Fibroblast of skin of scalp (primary cell): Measurements from ENCODE around the gene STUM.
"Not testable (repeated sequence)": the region's sequence is repeated elsewhere in the genome, so short reads cannot be mapped to it uniquely, and the experiment has no call there.

Experiments
- DNase-seq: peaks from one replicate; pipeline ENCODE4 v3.0.0-alpha.2; 2013

STUM gene

DNA sequence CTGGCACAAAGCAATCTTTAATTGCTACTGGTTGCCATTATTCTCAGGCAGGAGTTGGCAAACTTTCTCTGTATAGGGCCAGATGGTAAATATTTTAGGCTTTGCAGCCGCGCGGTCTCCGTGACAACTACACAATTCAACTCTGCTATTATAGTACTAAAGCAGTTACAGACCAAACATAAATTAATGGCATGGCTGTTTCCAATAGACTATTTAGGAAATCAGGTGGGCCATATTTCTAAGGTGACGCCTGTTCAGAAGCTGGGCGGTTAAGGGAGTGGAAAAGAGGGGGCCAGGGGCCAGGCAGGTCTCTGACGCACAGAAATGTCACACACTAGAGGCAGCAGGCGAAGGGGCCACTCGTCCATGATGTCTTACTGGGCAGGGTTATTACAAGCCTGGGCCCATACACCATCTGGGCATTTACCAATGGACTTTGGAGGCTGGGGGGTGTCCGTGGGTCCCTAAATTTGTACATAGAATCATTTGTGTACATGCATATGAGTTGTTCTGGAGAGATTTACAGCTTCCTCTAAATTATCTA is 80.1 kb downstream of the STUM start:
- no peak for DNase-seq

DNA sequence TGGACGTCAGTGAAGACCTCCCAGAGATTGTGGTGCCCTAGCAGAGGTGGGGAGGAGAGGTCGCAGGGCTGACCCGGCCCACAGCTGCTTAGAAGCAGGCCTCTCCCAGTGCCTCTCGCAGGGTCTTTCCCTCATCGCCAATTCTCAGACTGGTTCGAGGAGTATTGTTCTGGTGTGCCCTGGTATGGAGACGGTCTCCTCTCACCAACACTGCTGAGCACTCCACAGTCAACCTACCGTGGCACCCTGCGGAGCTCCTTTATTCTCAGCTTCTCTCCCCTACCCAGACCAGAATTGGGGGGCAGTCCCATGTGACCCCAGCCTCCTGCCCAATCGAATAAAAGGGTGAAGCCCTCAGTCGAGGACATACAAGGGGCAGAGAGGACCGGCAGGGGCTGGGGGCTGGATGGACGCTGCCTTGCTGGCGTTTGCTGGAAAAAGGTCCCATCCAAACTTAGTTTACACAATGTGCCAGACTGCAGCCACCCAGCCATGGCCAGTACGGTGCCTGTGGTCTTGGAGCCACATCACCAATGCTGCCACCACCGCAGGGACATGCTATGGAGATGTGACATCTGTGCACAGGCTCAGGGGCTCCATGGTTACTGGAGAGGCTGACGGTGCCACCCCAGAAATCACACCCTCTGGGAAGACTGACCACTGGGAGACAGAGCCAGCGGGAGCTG is 80.8 kb downstream of the STUM start:
- no peak for DNase-seq

DNA sequence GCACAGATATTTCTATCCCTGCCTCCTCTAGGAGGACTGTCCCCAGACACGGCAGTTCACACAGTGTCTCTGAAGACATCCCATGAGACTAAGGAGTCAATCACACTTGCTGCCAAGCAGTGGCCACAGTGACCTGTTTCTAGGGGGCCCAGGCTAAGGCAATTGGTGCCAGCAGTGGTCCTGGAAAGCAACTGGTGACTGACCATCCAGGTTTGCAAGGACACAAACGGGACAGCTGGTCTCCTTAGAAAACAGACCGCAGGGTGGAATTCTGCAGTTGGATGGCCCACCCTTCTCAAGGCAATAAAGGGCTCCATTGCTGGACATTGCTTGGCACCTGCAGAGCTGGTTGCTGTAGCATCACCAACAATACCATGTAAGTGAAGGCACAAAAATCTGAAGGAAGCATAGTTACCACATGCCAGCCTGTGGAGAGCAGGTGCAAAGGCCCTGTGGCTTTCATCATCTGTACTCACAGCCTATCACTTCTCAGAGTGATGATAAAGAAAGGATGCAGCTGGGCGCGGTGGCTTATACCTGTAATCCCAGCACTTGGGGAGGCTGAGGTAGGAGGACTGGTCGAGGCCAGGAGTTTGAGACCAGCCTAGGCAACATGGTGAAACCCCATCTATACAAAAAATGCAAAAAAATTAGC is 81.5 kb downstream of the STUM start:
- DNase-seq, result no peak

DNA sequence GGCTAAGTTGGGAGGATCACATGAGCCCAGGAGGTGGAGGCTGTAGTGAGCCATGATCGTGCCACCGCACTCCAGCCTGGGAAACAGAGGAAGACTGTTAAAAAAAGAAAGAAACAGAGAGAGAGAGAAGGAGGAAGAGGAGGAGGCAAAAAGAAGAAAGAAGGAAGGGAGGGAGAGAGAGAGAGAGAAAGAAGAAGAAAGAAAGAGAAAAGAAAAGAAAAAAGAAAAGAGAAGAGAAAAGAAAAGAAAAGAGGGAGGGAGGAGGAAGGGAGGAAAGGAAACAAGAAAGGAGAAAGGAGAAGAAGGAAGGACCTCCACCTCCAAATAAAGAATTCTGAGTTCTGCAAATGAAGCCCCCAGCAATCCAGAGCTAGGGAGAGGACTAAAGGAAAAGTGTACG is 82.0 kb downstream of the STUM start:
- DNase-seq, result no peak

DNA sequence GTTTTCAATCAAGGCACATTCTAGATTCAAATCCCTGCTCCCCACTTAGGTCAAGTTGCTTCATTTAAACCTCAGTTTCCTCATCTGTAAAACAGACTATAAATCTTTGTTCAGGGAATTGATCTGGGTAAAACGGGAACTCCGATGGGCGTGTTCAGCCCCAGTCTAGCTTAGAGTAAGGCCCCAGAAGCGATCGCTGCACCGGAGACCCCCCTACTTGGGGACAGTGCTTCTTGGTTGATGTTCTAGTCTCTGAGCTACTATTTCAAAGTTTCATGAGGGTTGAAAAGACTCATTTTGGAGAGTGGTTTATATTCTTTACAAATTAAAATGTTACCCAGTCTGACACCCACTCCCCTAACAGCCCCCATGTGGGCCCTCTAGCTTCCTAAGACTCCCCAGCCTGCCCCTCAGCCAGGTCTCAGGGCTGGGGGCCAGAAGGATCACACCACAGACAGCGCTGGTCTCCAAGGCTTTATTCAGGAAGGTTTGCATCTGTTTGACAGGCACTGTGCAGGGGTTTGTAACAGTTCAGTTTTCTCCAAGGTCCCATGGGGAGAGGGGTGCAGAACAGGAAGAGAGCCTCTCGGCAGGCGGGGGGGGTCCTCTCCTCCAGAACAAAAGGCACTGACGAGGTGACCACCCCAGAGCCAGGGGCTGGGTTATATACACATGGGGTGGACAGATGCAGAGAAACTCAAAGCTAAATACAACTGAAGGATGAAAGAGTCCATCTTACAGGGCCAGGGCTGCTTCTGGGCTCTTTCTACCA is 82.9 kb downstream of the STUM start:
- DNase-seq, result no peak

DNA sequence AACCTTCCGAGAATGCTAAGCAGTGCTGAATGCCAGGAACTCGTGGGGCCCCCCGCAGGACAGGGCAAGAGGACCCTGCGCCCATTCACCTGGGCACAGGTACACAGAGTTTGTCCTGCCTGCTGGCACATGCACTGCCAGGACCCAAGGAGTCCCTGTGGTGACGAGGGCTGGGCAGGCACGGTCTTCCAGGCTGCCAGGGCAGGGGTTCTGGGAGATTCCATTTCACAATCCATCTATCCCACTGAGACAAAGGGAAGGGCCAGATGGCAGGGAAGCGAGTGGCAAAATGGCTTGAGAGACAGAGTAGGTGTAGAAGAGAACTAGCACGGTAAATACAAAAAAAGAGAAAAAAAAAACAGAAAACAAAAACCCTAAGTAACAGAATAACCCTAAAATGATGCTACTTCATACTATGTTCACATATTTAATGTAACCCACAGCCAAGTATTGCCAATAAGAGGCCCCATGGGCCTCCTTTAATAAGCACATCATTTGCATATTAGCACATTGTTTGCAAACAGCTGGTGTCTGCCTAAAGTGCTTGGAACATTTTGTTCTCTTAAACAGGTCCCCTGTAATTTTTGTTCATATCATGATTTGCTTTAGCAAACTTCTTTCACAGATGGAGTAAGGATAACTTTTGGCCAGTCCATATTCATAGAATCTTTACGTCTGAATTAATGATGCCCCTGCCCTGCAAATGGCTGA is 83.8 kb downstream of the STUM start:
- no peak for DNase-seq

DNA sequence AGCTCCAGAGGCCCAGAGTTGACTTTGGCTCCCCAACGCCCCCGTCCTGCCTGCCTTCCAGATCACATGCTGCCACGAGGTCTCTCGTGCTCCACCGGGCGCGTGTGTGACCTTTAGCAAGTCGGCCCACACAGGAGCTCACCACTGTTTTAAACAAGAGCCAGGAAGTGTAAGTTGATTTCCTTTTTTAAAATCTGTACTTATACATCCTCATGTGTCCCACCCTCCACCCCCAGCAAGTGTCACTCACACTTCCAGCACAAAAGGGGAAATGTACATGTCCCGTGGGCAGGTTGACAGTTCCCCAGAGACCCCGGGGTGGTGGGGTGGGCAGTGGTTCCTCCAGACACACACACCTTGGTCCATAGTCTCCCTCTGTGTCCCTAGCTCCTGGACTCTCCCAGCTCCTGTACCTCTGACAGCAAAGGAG is 84.4 kb downstream of the STUM start:
- no peak for DNase-seq

DNA sequence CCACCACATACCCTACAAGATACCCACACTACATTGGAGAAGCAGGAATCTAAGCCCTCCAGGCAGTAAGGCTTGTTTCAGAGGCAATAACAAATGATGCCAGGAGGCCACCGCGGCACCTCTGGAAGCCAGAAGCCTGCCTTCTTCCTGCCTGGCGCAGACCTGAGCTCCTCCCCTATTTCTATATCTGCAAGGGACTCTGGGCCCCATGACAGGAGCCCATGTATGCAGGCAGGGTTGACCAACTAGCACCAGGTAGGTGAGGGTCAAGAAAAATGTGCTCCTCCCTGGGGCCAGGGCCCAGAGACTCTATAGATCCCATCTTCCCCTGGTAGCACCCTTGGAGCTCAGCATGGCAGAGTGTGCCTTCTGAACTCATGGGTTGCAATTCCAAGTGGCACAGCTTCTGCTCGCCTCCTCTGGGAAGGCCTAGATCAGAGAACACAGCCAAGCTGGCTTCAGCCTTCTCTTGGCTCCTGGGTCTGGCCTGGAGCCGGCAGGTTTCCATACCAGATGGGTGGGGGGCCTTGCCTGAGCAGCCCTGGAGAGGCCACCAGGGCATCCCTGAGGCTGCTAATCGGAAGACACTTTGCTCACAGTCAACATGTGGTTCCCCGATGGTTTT is 85.1 kb downstream of the STUM start:
- no peak for DNase-seq

DNA sequence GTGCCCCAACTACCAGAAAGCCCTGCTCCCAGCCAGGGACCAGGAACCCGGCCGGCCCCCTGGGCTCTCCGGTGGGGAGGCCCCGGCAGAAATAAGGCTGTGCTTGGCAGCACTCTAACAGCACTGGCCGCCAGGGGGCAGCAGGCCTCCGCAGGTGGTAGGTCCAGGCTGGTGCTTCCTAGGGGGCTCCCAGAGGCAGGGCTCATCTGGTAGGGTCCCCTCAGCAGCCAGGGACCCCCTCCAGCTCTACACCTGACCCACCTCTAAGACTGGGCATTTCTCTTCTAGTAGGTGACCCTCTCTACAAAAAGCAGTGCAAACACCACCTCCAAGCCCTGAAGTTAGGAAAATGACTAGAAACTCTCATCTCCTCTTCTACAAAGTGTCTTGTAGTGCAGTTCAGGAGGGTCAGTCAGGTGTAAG is 85.6 kb downstream of the STUM start:
- DNase-seq, result peak; percentile 65

DNA sequence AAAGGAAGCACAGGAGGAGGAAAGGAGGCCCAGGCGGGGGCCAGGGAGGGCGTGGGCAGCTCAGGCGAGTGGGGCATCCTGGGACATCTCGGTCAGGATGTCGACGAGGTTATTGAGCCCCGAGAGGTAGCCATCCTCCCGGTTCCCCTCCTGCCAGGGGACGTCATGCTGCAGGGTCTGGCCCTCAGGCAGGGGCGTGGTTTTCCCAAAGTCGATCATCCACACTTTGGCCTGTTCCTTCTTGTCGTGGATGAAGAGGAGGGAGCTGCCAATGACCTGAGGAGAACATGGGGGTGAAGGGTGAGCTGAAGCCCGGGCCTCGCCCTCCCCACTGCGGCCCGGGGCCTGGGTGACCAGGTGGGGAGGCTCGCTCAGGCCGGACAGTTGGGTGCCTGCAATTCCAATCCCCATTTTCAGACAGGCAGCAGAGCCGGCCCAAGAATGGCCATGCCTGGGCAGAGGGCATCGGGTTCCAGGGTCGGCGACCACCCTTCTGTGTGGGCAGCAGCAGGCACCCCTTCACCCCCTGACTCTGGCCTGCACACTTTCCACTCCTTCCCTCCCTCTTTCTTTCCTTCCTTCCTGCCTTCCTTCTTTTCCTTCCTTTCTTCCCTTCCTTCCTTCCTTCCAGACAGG is 86.2 kb downstream of the STUM start:
- DNase-seq, result no peak

DNA sequence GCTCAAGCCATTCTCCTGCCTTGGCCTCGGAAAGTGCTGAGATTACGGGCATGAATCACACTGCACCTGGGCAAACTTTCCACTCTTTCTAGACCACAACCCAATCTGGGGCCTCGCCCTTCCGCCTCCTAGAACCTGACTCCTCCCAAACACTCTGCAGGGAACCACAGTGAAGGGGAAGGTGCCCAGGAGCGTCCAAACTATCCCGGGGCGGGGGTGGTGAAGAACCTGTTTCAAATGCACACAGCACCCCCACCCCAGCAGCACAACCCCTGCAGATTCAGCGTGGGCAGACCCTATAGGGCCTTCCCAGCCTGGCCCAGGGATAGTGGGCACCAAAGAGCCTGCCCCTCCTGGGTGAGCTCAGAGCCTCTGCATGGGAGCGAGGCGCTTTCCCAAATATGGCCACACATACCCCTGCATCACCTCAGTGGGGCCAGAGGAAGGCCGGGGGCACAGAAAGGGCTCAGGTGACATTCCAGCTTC is 86.9 kb downstream of the STUM start:
- DNase-seq, result no peak

DNA sequence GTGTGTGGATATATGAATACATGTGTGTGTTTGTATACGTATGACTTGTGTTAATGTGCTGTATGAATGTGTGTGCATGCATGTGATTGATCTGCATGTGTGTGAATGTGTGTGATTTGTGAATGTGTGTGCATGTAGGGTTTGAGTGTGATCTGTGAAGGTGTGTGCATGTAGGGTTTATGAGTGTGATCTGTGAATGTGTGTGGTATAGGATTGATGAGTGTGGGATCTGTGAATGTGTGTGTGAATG is 88.2 kb downstream of the STUM start:
- no peak for DNase-seq

DNA sequence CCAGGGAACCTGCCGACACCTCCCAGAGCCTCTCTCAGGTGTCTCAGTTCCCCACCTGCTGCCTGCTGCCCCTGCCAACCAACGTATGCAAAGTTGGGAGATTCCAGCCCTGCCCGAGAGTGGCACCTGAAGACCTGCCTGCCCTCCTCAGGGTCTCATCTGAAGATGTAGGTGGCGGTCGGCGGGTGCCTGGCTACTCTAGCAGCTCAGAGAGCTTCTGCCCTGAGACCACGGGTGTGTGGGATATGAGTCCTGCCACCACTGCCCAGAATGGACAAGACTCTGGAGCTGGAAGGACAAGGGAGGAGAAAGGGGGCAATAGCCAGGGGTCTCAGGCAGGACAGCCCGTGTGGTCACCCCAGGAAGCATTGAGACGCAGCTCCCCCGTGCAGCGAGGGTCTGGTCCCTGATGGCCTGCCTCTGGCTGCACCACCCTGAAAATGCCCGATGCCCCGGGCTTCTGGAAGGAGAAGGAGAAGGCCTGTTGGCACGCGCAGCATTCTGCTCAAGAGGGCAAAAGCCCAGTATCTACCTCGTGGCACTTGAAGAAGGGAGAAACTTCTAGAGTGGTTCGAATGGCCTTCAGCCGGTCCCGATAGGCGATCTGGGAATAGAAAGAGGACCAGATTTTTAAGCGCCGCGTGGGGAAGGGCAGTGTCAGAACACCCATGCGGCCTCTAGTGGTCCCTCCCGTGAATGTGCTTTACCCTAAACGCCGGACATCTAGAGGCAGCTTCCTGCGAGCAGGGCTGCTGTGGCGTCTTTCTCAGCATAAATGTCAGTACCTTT is 88.8 kb downstream of the STUM start:
- peak; percentile 42 for DNase-seq

DNA sequence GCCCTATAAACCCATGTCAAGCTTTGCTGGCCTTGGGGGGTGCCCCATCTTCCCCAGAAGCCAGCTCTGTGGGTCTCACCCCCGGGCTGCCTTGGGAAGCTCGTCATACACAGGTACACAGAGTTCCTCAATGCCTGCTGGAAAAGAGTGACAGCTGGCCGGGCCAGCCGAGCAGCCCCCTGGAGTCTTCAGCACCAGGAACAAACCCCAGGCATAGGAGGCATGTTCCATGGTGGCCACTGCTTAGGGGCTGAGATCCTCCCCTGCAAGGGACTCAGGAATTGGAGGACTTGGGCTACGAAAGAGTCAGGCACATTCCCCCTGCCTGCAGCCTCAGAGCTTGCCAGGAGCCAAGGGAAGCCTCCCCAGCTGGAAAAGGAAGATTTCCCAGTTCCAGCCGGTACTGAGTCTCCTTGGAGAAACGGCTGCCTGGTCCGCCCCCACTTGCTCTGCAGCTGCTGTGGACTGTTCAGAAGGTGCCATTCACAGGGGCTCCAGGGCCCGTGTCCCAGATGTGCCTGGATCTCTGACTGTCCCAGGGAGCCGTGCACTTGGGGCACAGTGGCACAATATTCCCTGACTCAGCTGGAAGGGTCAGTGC is 89.5 kb downstream of the STUM start:
- DNase-seq, result no peak

DNA sequence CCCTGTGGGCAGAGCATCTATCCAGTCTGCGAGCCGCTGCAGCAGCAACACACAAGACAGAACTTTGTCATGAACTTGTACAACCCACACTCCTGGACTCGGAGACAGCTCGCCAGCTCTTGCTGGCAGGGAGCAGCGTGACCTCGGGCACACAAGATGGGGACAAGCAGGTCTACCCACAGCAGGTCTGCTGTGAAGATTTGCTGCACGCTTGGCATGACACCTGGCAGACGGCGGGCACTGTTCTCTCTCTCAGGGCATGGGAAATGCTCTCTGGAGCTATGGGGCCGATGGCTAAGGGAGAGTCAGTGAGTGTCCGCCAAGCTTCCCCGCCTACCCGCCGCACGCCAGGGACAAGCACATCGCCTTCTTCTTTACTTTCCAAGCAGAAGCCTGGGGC is 90.0 kb downstream of the STUM start:
- DNase-seq, result no peak

DNA sequence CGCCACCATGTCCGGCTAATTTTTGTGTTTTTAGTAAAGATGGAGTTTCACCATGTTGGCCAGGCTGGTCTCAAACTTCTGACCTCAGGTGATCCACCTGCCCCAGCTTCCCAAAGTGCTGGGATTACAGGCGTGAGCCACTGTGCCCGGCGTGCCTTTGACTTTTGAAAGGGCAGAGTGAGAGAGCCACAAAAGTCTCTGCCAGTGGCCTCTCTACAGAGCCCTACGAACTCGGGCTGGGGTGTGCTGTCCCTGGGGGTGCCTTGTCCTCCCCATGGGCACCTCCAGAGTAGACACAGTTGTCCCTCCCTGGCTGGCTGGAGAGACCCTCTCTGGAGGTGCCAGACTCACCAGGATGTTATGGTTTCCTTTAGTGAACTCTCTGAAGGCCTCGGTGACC is 90.6 kb downstream of the STUM start:
- DNase-seq, result not testable (repeated sequence)

DNA sequence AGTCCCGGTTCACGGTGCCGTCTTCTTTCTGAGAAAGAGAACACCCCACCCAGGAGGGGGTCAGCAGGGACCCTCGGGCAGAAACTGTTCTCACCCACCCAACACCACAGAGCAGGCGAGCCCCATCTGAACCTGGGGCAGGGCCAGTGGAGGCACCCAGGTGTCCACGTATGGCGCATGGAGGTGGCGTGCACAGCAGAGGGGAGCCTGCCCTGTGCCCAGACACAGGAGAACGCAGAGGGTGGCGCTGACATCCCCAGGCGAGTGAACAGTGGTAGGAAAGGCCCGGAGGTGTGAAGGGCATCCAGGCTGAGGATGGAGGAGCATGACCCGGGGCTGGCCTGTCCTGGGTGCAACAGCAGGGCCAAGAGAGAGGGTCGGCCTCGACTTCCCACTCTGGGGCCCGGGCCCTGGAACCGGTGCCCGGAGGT is 91.1 kb downstream of the STUM start:
- DNase-seq, result no peak

DNA sequence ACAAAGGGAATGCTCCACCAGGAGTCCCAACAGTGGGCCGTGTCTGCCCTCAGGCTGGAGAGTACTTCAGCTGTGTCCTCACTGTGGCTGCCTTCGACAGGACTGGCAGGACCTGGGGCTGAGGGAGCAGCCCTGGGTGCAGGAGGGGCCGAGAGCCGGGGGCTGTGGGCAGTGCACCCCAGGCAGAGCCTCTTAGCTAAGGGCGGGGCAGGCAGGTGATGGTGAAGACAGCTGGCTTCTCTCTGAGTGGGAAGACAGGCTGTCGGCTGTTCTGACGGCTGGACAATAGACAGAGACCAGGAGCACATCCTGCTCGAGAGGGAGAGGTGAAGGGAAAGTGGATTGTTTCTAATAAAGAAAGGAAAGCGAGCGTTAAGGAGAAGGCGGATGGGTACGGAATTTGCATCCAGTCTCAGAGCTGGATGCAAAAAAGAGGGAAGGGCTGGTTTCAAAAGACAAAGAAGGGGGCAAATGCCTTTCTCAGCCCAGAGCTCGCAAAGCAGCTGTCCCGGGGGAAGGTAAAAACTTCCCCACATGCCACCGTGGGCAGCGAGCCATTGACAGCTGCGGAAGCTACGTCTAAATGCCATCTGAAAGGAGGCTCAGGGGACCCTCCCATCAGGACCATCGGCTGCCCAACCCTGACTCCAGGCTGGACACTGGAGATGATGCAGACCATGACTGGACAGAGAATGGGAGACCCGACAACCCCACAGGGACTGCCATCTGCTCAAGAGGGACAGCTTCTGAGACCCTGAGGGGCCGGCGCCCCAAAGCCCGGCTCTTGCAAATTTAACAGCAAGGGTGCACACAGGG is 92.0 kb downstream of the STUM start:
- no peak for DNase-seq

DNA sequence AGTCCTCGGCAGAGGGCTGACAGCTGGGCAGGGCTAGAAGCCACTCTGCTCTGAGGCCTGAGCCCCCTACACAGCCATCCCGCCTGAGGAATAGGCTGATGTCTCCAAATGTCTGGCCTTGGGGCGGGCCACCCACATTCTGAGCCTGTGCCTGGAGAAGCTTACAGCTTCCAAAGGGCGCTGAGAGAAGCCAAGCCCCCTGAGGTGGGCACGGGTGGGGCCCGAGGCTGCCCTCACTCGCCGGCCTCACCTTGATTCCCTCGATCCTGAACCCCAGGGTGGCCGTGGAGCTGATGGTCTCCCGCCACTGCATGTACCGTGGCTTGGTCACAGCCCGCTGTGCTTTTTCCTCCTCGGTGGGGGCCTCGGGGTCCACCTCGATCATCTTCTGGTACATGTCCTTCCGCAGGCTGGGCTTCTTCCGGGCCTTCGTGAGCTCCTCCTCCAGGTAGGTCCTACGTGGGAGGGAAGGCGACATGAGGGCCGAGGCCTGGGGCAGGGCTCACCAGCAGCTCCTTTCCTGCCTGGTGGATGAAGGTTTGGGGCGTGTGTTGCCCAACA is 93.2 kb downstream of the STUM start:
- DNase-seq, result no peak
